Brain pericyte (primary cell): ENCODE results near the gene POLR2F.
A peak's percentile ranks its signal among the peaks of the same experiment; 100 is the strongest.
"Not testable (repeated sequence)": the region's sequence is repeated elsewhere in the genome, so short reads cannot be mapped to it uniquely, and the experiment has no call there.

ENCODE experiments used
- DNase-seq: peaks from one replicate; pipeline ENCODE4 v3.0.0-alpha.2; 2012; ENCODE audit warnings: low read depth, low spot score

Gene POLR2F

GRCh38 chr22:37925330-37925729, 28.2 kb upstream of the POLR2F start:
- no peak for DNase-seq

GRCh38 chr22:37925767-37926166, 27.7 kb upstream of the POLR2F start:
- no peak for DNase-seq

GRCh38 chr22:37926358-37926757, 27.1 kb upstream of the POLR2F start:
- no peak for DNase-seq

- DNase-seq, result no peak
Measured at GRCh38 chr22:37926771-37927636, 26.5 kb upstream of the POLR2F start.

- DNase-seq, result no peak
Measured at GRCh38 chr22:37927637-37927936, 25.9 kb upstream of the POLR2F start.

- no peak for DNase-seq
Measured at GRCh38 chr22:37929390-37929789, 24.1 kb upstream of the POLR2F start.

- DNase-seq, result no peak
Measured at GRCh38 chr22:37930270-37930951, 23.1 kb upstream of the POLR2F start.

- no peak for DNase-seq
Measured at GRCh38 chr22:37930952-37931440, 22.5 kb upstream of the POLR2F start.

GRCh38 chr22:37931893-37932389, 21.6 kb upstream of the POLR2F start:
- no peak for DNase-seq

GRCh38 chr22:37932401-37932800, 21.1 kb upstream of the POLR2F start:
- DNase-seq, result no peak

GRCh38 chr22:37932821-37933578, 20.5 kb upstream of the POLR2F start:
- DNase-seq, result no peak

- peak; percentile 63 for DNase-seq
Measured at GRCh38 chr22:37933711-37934376, 19.7 kb upstream of the POLR2F start.

- no peak for DNase-seq
Measured at GRCh38 chr22:37940698-37941376, 12.7 kb upstream of the POLR2F start.

- DNase-seq, result no peak
Measured at GRCh38 chr22:37942133-37942532, 11.4 kb upstream of the POLR2F start.

- DNase-seq, result no peak
Measured at GRCh38 chr22:37943136-37943824, 10.2 kb upstream of the POLR2F start.

GRCh38 chr22:37943825-37944198, 9.7 kb upstream of the POLR2F start:
- no peak for DNase-seq

- not testable (repeated sequence) for DNase-seq
Measured at GRCh38 chr22:37944423-37944822, 9.1 kb upstream of the POLR2F start.

GRCh38 chr22:37947142-37947795, 6.2 kb upstream of the POLR2F start:
- DNase-seq, result not testable (repeated sequence)

- no peak for DNase-seq
Measured at GRCh38 chr22:37951305-37951704, 2.2 kb upstream of the POLR2F start.

- not testable (repeated sequence) for DNase-seq
Measured at GRCh38 chr22:37952629-37953028, 870 bp upstream of the POLR2F start.
